ENCODE results near the gene IRF7. TPM values are rescaled to one million over a fixed set of nuclear protein-coding genes. Genes with fewer than 3 reads are reported as not detected.

IRF7 gene
- total RNA-seq, 5 donors from 2014 or later (not counting 1 experiment from before 2014, with no cell fraction given), result 58.9 to 128 (median 73.7) TPM

- peaks cover 0 to 9% of the 10 kb centered on the region in 2 experiments for H3K4me1 ChIP-seq (ENCODE audit: control insufficient read depth in 1 of 2, extremely low read depth in 1 of 2, insufficient read depth in 2 of 2, low read length in 2 of 2)
- H3K27me3 ChIP-seq (replicated peaks in 1 of 2; ENCODE audit: control insufficient read depth in 2 of 2, extremely low read depth in 1 of 2, insufficient read depth in 2 of 2, low read length in 1 of 2), result no peaks in the 10 kb centered on the region
- DNase-seq (no peak), ATAC-seq (replicated peaks in 1 of 4) (no peak)
- no peak overlapping the region for H3K4me3 ChIP-seq (ENCODE audit: control insufficient read depth in 1 of 2, extremely low read depth in 1 of 2, low read length in 1 of 2)
- no peaks in the 10 kb centered on the region for H3K9me3 ChIP-seq
- peaks cover 36 to 97% of the 10 kb centered on the region in 2 donors for H3K36me3 ChIP-seq (ENCODE audit: control insufficient read depth in 2 of 2, extremely low read depth in 1 of 2, insufficient read depth in 1 of 2, low read length in 1 of 2)
- POLR2A ChIA-PET, result no interaction called here
- no peaks in the 10 kb centered on the region for H3K9me3 Mint-ChIP-seq
- H3K36me3 Mint-ChIP-seq, result peaks cover 23% of the 10 kb centered on the region
- 97% methylated on average over 38 of the region's 45 CpGs for WGBS (ENCODE audit: insufficient coverage)
- CTCF ChIA-PET, result no interaction called here
- no peak overlapping the region for H3K4me3 Mint-ChIP-seq
- H3K27me3 Mint-ChIP-seq, result no peaks in the 10 kb centered on the region
- H3K27ac ChIP-seq (ENCODE audit: low read length), result no peak overlapping the region
- H3K27ac Mint-ChIP-seq, result no peak overlapping the region
- peaks cover 3 to 7% (median 4%) of the 10 kb centered on the region in 3 donors for H3K4me1 Mint-ChIP-seq
Observed at GRCh38 chr11:607971-608659, 7.6 kb downstream of the IRF7 start.

GRCh38 chr11:607020-607780, 8.6 kb downstream of the IRF7 start:
- Histone ChIP-seq H3K27ac (ENCODE audit: low read length) (no peak overlapping the region), H3K4me3 (ENCODE audit: control insufficient read depth in 1 of 2, extremely low read depth in 1 of 2, low read length in 1 of 2) (no peak overlapping the region), H3K27me3 (replicated peaks in 1 of 2; ENCODE audit: control insufficient read depth in 2 of 2, extremely low read depth in 1 of 2, insufficient read depth in 2 of 2, low read length in 1 of 2) (no peaks in the 10 kb centered on the region), H3K4me1 (ENCODE audit: control insufficient read depth in 1 of 2, extremely low read depth in 1 of 2, insufficient read depth in 2 of 2, low read length in 2 of 2) (peaks cover 0 to under 1% of the 10 kb centered on the region in 2 experiments), H3K36me3 (ENCODE audit: control insufficient read depth in 2 of 2, extremely low read depth in 1 of 2, insufficient read depth in 1 of 2, low read length in 1 of 2) (peaks cover 36 to 92% of the 10 kb centered on the region in 2 donors), H3K9me3 (no peaks in the 10 kb centered on the region)
- no peak for ATAC-seq (replicated peaks in 1 of 4)
- Mint-ChIP-seq H3K36me3 (peaks cover 20% of the 10 kb centered on the region), H3K4me1 (peaks cover 2 to 4% (median 2%) of the 10 kb centered on the region in 3 donors), H3K27me3 (no peaks in the 10 kb centered on the region), H3K4me3 (no peak overlapping the region), H3K9me3 (no peaks in the 10 kb centered on the region), H3K27ac (no peak overlapping the region)
- CTCF ChIA-PET, result no interaction called here
- no peak for DNase-seq
- 94% methylated on average over 35 of the region's 35 CpGs for WGBS (ENCODE audit: insufficient coverage)
- POLR2A ChIA-PET, result no interaction called here

GRCh38 chr11:606245-606644, 9.5 kb downstream of the IRF7 start:
- 88% methylated on average over 13 of the region's 19 CpGs for WGBS (ENCODE audit: insufficient coverage)
- Histone ChIP-seq H3K9me3 (no peaks in the 10 kb centered on the region), H3K27ac (ENCODE audit: low read length) (no peak overlapping the region), H3K27me3 (replicated peaks in 1 of 2; ENCODE audit: control insufficient read depth in 2 of 2, extremely low read depth in 1 of 2, insufficient read depth in 2 of 2, low read length in 1 of 2) (no peaks in the 10 kb centered on the region), H3K4me3 (ENCODE audit: control insufficient read depth in 1 of 2, extremely low read depth in 1 of 2, low read length in 1 of 2) (no peak overlapping the region), H3K36me3 (ENCODE audit: control insufficient read depth in 2 of 2, extremely low read depth in 1 of 2, insufficient read depth in 1 of 2, low read length in 1 of 2) (peaks cover 43 to 92% of the 10 kb centered on the region in 2 donors), H3K4me1 (ENCODE audit: control insufficient read depth in 1 of 2, extremely low read depth in 1 of 2, insufficient read depth in 2 of 2, low read length in 2 of 2) (no peaks in the 10 kb centered on the region)
- ATAC-seq (replicated peaks in 1 of 4) (no peak), DNase-seq (no peak)
- Mint-ChIP-seq H3K27me3 (no peaks in the 10 kb centered on the region), H3K4me1 (peaks cover 0 to 2% (median 0%) of the 10 kb centered on the region in 3 donors), H3K4me3 (no peak overlapping the region), H3K9me3 (no peaks in the 10 kb centered on the region), H3K36me3 (peaks cover 24% of the 10 kb centered on the region), H3K27ac (no peak overlapping the region)
- CTCF ChIA-PET, result no interaction called here
- POLR2A ChIA-PET, result no interaction called here

GRCh38 chr11:605286-606129, 10.2 kb downstream of the IRF7 start:
- no peak overlapping the region for H3K27ac Mint-ChIP-seq
- no peaks in the 10 kb centered on the region for H3K27me3 ChIP-seq (replicated peaks in 1 of 2; ENCODE audit: control insufficient read depth in 2 of 2, extremely low read depth in 1 of 2, insufficient read depth in 2 of 2, low read length in 1 of 2)
- H3K27ac ChIP-seq (ENCODE audit: low read length), result no peak overlapping the region
- DNase-seq (no peak), ATAC-seq (replicated peaks in 1 of 4) (no peak)
- no peaks in the 10 kb centered on the region for H3K4me1 ChIP-seq (ENCODE audit: control insufficient read depth in 1 of 2, extremely low read depth in 1 of 2, insufficient read depth in 2 of 2, low read length in 2 of 2)
- 95% methylated on average over 21 of the region's 33 CpGs for WGBS (ENCODE audit: insufficient coverage)
- H3K9me3 Mint-ChIP-seq, result no peaks in the 10 kb centered on the region
- H3K9me3 ChIP-seq, result no peaks in the 10 kb centered on the region
- ChIA-PET CTCF (no interaction called here), POLR2A (no interaction called here)
- H3K4me1 Mint-ChIP-seq, result no peaks in the 10 kb centered on the region
- H3K36me3 ChIP-seq (ENCODE audit: control insufficient read depth in 2 of 2, extremely low read depth in 1 of 2, insufficient read depth in 1 of 2, low read length in 1 of 2), result peaks cover 45 to 89% of the 10 kb centered on the region in 2 donors
- H3K27me3 Mint-ChIP-seq, result no peaks in the 10 kb centered on the region
- peaks cover 24% of the 10 kb centered on the region for H3K36me3 Mint-ChIP-seq
- H3K4me3 ChIP-seq (ENCODE audit: control insufficient read depth in 1 of 2, extremely low read depth in 1 of 2, low read length in 1 of 2), result no peak overlapping the region
- no peak overlapping the region for H3K4me3 Mint-ChIP-seq

- no peaks in the 10 kb centered on the region for H3K9me3 ChIP-seq
- Mint-ChIP-seq H3K36me3 (peaks cover 29% of the 10 kb centered on the region), H3K27ac (no peak overlapping the region), H3K4me3 (no peak overlapping the region), H3K27me3 (no peaks in the 10 kb centered on the region), H3K4me1 (no peaks in the 10 kb centered on the region), H3K9me3 (no peaks in the 10 kb centered on the region)
- H3K4me1 ChIP-seq (ENCODE audit: control insufficient read depth in 1 of 2, extremely low read depth in 1 of 2, insufficient read depth in 2 of 2, low read length in 2 of 2), result no peaks in the 10 kb centered on the region
- no peak overlapping the region for H3K4me3 ChIP-seq (ENCODE audit: control insufficient read depth in 1 of 2, extremely low read depth in 1 of 2, low read length in 1 of 2)
- POLR2A ChIA-PET, result no interaction called here
- H3K27me3 ChIP-seq (replicated peaks in 1 of 2; ENCODE audit: control insufficient read depth in 2 of 2, extremely low read depth in 1 of 2, insufficient read depth in 2 of 2, low read length in 1 of 2), result no peaks in the 10 kb centered on the region
- ATAC-seq (replicated peaks in 1 of 4) (no peak), DNase-seq (no peak)
- WGBS (ENCODE audit: insufficient coverage), result 96% methylated on average over 7 of the region's 13 CpGs
- CTCF ChIA-PET, result interaction anchor here in 1 of 2 donors (0.6 kb wide), 1 partner anchor 66 kb away, joined by 3 read pairs; the partner anchor contains the start of gene LRRC56
- no peak overlapping the region for H3K27ac ChIP-seq (ENCODE audit: low read length)
- peaks cover 46 to 84% of the 10 kb centered on the region in 2 donors for H3K36me3 ChIP-seq (ENCODE audit: control insufficient read depth in 2 of 2, extremely low read depth in 1 of 2, insufficient read depth in 1 of 2, low read length in 1 of 2)
Observed at GRCh38 chr11:603154-603553, 12.6 kb downstream of the IRF7 start.

GRCh38 chr11:601573-602245, 14.0 kb downstream of the IRF7 start:
- no peak for DNase-seq
- no peaks in the 10 kb centered on the region for H3K4me1 Mint-ChIP-seq
- ChIA-PET POLR2A (interaction anchor here in 1 of 2 donors (0.7 kb wide), 1 partner anchor 356 kb away, joined by 6 read pairs; no protein-coding TSS in a partner anchor), CTCF (interaction anchor here in 1 of 2 donors (0.7 kb wide), 1 partner anchor 1958 kb away, joined by 5 read pairs; no protein-coding TSS in a partner anchor)
- no peaks in the 10 kb centered on the region for H3K9me3 ChIP-seq
- ATAC-seq (replicated peaks in 1 of 4), result no peak
- WGBS (ENCODE audit: insufficient coverage), result 96% methylated on average over 13 of the region's 23 CpGs
- no peak overlapping the region for H3K27ac ChIP-seq (ENCODE audit: low read length)
- no peaks in the 10 kb centered on the region for H3K27me3 ChIP-seq (replicated peaks in 1 of 2; ENCODE audit: control insufficient read depth in 2 of 2, extremely low read depth in 1 of 2, insufficient read depth in 2 of 2, low read length in 1 of 2)
- H3K36me3 Mint-ChIP-seq, result peaks cover 33% of the 10 kb centered on the region
- H3K9me3 Mint-ChIP-seq, result no peaks in the 10 kb centered on the region
- peaks cover 37 to 81% of the 10 kb centered on the region in 2 donors for H3K36me3 ChIP-seq (ENCODE audit: control insufficient read depth in 2 of 2, extremely low read depth in 1 of 2, insufficient read depth in 1 of 2, low read length in 1 of 2)
- peaks cover 0 to under 1% of the 10 kb centered on the region in 2 experiments for H3K4me1 ChIP-seq (ENCODE audit: control insufficient read depth in 1 of 2, extremely low read depth in 1 of 2, insufficient read depth in 2 of 2, low read length in 2 of 2)
- H3K4me3 Mint-ChIP-seq, result no peak overlapping the region
- H3K27me3 Mint-ChIP-seq, result no peaks in the 10 kb centered on the region
- no peak overlapping the region for H3K4me3 ChIP-seq (ENCODE audit: control insufficient read depth in 1 of 2, extremely low read depth in 1 of 2, low read length in 1 of 2)
- H3K27ac Mint-ChIP-seq, result no peak overlapping the region
